Vagina (tissue), 2 donors: ENCODE measurements around the gene CHTF8. TPM values are rescaled to one million over a fixed set of nuclear protein-coding genes. Genes with fewer than 3 reads are reported as not detected.
A peak's percentile ranks its signal among the peaks of the same experiment; 100 is the strongest.

Source experiments
- DNase-seq, 2 donors: peaks; one replicate each; pipeline ENCODE4 v3.0.0-alpha.2; 2017; ENCODE audit errors: extremely low spot score in 2 of 2
- H3K27ac ChIP-seq: fragments of 200-600 bp; sonication (generic); one replicate; pipeline ENCODE4 v1.5.1; 2019
- H3K27me3 ChIP-seq: fragments of 200-600 bp; sonication (generic); one replicate; pipeline ENCODE4 v1.5.1; 2019
- H3K36me3 ChIP-seq, 2 donors: fragments of 200-600 bp; sonication (generic); one replicate each; pipeline ENCODE4 v1.5.1; 2017 to 2019
- H3K4me1 ChIP-seq: fragments of 200-600 bp; sonication (generic); one replicate; pipeline ENCODE4 v1.5.1; 2019
- H3K4me3 ChIP-seq, 2 donors: fragments of 200-600 bp; sonication (generic); 1 replicate in 1 of 2; 2 replicates in 1 of 2; pipeline ENCODE4 v1.5.1; 2016 to 2019
- H3K9me3 ChIP-seq: fragments of 200-600 bp; sonication (generic); one replicate; pipeline ENCODE4 v1.5.1; 2019
- CTCF ChIP-seq, 3 experiments: fragments of 450-650 bp in 2 of 3; fragments of 200-600 bp in 1 of 3; sonication (generic) in 1 of 3; IDR thresholded peaks; one replicate each; pipeline ENCODE4 v1.5.1; 2017 to 2019; ENCODE audit warnings: antibody characterized with exemption in 3 of 3, mild to moderate bottlenecking in 2 of 3, moderate library complexity in 2 of 3
- POLR2A ChIP-seq, 2 donors: fragments of 450-650 bp; IDR thresholded peaks; one replicate each; pipeline ENCODE4 v1.6.1; 2017; ENCODE audit warnings: antibody characterized with exemption in 2 of 2, mild to moderate bottlenecking in 2 of 2, moderate library complexity in 2 of 2
- POLR2AphosphoS5 ChIP-seq, 2 donors: sonication (generic); formaldehyde crosslinking; IDR thresholded peaks; one replicate each; pipeline ENCODE4 v1.9.0; 2017; ENCODE audit warnings: antibody characterized with exemption in 2 of 2, mild to moderate bottlenecking in 2 of 2, low read depth in 1 of 2; ENCODE audit not compliant: insufficient read depth in 1 of 2
- intact Hi-C: fragments of 100-400 bp; cut with DNase I; formaldehyde crosslinking; loops from one replicate; pipeline ENCODE4 v1.15.1; 2023
- total RNA-seq: library from RNA; depleted of rRNA; stranded (reverse); fragments of >200 nt; gene quantifications from one replicate; pipeline ENCODE4 v1.2.3, GENCODE V29; 2016

The CHTF8 gene
- total RNA-seq, 1 donor from 2014 or later, result 59.4 TPM

DNA sequence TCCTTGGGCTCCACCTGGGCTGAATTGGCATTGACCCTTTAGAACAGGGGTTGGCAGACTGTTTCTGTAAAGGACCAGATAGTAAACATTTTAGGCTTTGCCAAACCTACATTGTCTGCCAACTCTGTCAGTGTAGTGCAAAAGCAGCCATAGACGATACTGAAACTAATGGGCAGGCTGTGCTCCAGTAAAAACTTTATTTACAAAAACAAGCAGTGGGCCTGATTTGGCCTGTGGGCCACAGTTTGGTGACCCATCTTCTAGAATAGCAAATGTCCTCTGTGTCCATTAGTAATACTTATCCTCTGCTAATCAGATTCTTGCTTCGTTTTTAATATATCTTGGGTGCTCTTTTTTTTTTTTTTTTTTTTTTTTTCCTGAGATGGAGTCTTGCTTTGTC, 6.2 kb upstream of the CHTF8 start:
- no peak for DNase-seq
- no peaks in the 10 kb centered on the region for H3K9me3 ChIP-seq
- peaks cover 8% of the 10 kb centered on the region for H3K4me1 ChIP-seq
- H3K4me3 ChIP-seq, result no peak overlapping the region
- intact Hi-C loops, result no loop called here
- peaks cover 3 to 42% of the 10 kb centered on the region in 2 donors for H3K36me3 ChIP-seq
- no peaks in the 10 kb centered on the region for H3K27me3 ChIP-seq
- no peak for TF ChIP-seq POLR2A (IDR thresholded peaks at IDR 0.05)
- no peak for TF ChIP-seq CTCF (IDR thresholded peaks at IDR 0.05)
- no peak for TF ChIP-seq POLR2AphosphoS5 (IDR thresholded peaks at IDR 0.05; ENCODE audit: insufficient read depth in 1 of 2, low read depth in 1 of 2)
- no peak overlapping the region for H3K27ac ChIP-seq

DNA sequence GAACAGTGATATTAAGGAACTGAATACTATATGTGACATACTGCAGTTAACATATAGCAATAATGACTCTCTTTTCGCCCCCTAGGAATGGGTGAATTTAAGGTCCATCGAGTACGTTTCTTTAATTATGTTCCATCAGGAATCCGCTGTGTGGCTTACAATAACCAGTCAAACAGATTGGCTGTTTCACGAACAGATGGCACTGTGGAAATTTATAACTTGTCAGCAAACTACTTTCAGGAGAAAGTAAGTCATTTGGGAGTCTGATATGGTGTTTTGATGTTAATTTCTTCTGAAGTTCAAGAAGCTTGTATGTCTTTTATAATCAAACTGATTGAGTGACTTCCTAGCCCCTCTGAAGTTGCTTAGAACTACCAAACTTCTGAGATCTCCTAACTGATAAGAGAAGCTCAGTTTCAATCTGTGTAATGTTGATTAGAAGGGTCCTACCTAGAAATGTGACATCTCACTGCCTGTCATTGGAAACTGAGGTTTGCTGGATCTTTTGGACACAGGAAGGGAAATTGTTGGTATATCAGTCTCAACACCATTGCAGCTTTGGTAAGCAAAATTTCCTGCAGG, 1.1 kb upstream of the CHTF8 start:
- TF ChIP-seq CTCF (IDR thresholded peaks at IDR 0.05), result no peak
- no peak for TF ChIP-seq POLR2A (IDR thresholded peaks at IDR 0.05)
- no peak for TF ChIP-seq POLR2AphosphoS5 (IDR thresholded peaks at IDR 0.05; ENCODE audit: insufficient read depth in 1 of 2, low read depth in 1 of 2)
- intact Hi-C loops, result no loop called here
- peaks cover 31% of the 10 kb centered on the region for H3K4me1 ChIP-seq

GRCh38 chr16:69131839-69132423, 457 bp downstream of the CHTF8 start:
- Histone ChIP-seq H3K36me3 (no peaks in the 10 kb centered on the region), H3K9me3 (no peaks in the 10 kb centered on the region), H3K27ac (peak overlapping the region; percentile 91), H3K4me1 (peaks cover 31% of the 10 kb centered on the region), H3K27me3 (no peaks in the 10 kb centered on the region), H3K4me3 (peak overlapping the region; percentile 79 to 98)
- TF ChIP-seq POLR2A (IDR thresholded peaks at IDR 0.05), result no peak
- no peak for TF ChIP-seq CTCF (IDR thresholded peaks at IDR 0.05)
- no peak for TF ChIP-seq POLR2AphosphoS5 (IDR thresholded peaks at IDR 0.05; ENCODE audit: insufficient read depth in 1 of 2, low read depth in 1 of 2)
- intact Hi-C loops, result no loop called here
- no peak for DNase-seq

More for the DNA sequence above, 1.1 kb upstream of the CHTF8 start:
- no peaks in the 10 kb centered on the region for H3K27me3 ChIP-seq
- no peaks in the 10 kb centered on the region for H3K9me3 ChIP-seq
- no peak for DNase-seq
- peak overlapping the region; percentile 79 to 98 for H3K4me3 ChIP-seq
- no peak overlapping the region for H3K27ac ChIP-seq
- peaks cover 3 to 12% of the 10 kb centered on the region in 2 donors for H3K36me3 ChIP-seq

GRCh38 chr16:69131167-69131838, 1.1 kb downstream of the CHTF8 start:
- Histone ChIP-seq H3K9me3 (no peaks in the 10 kb centered on the region), H3K4me1 (peaks cover 32% of the 10 kb centered on the region), H3K4me3 (peak overlapping the region; percentile 79 to 98), H3K27ac (peak overlapping the region; percentile 91), H3K27me3 (no peaks in the 10 kb centered on the region), H3K36me3 (no peaks in the 10 kb centered on the region)
- no peak for DNase-seq
- intact Hi-C loops, result no loop called here
- TF ChIP-seq POLR2AphosphoS5 (IDR thresholded peaks at IDR 0.05; ENCODE audit: insufficient read depth in 1 of 2, low read depth in 1 of 2) (no peak), CTCF (IDR thresholded peaks at IDR 0.05) (no peak), POLR2A (IDR thresholded peaks at IDR 0.05) (no peak)

- Histone ChIP-seq H3K27ac (no peak overlapping the region), H3K4me3 (no peak overlapping the region), H3K9me3 (no peaks in the 10 kb centered on the region), H3K36me3 (no peaks in the 10 kb centered on the region), H3K27me3 (no peaks in the 10 kb centered on the region), H3K4me1 (peaks cover 36% of the 10 kb centered on the region)
- TF ChIP-seq CTCF (IDR thresholded peaks at IDR 0.05) (no peak), POLR2AphosphoS5 (IDR thresholded peaks at IDR 0.05; ENCODE audit: insufficient read depth in 1 of 2, low read depth in 1 of 2) (no peak), POLR2A (IDR thresholded peaks at IDR 0.05) (no peak)
- intact Hi-C loops, result no loop called here
- DNase-seq, result no peak
Observed at GRCh38 chr16:69130461-69130860, 1.9 kb downstream of the CHTF8 start.
